Activated CD4-positive, CD25-positive, alpha-beta regulatory T cell treated with anti-CD3 and anti-CD28 coated beads, Interleukin-2, amount 50 U/mL, for 16 hours (primary cell): ENCODE data around the gene CCSER1.
"Not testable (repeated sequence)": the region's sequence is repeated elsewhere in the genome, so short reads cannot be mapped to it uniquely, and the experiment has no call there.

Experiments
- DNase-seq: peaks from one replicate; pipeline ENCODE4 v3.0.0-alpha.2; 2020; ENCODE audit warnings: low read depth, low spot score

Gene CCSER1

GRCh38 chr4:90444904-90445303, 317.7 kb downstream of the CCSER1 start:
- no peak for DNase-seq

GRCh38 chr4:90445380-90445779, 318.2 kb downstream of the CCSER1 start:
- DNase-seq, result no peak

DNA sequence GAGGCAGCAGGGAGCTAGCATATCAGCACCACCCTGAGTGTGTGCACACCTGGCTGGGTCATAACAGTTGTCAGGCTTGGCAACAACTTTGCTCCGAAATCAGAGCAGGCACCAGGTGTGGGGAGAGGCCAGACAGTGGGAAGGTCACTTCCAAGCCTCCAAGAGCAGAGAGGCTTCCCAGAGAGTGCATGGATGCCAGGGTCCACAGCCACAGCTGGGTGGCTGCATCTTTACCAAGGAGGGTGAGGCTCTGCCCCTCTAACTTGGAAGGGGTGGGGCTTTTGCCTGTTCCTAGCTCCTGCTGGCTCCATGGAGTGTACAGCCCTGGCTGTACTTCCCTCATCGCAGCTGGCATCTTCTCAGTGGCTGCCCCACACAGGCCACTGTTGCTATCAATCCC, 322.4 kb downstream of the CCSER1 start:
- no peak for DNase-seq

DNA sequence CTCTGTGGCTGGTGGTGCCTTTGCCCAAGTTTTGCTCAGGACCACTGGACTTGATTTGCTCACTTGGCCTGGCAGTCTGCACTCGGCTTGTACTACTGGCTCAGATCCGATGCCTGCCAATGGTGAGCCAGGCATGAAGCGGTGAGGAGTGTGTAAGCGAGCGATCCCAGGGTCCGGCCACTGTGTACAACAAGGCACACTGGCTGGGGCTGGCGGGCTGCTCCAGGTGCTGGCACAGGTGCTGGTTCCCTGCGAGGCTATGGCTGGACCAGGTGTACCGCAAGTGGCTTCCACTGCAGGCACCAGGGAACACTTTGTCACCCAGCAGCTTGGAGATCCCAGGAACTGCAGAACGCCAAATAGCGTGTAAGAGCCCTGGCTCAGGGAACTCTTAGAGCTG, 329.7 kb downstream of the CCSER1 start:
- DNase-seq, result no peak

GRCh38 chr4:90457817-90458216, 330.6 kb downstream of the CCSER1 start:
- DNase-seq, result no peak

- no peak for DNase-seq
These were observed 331.4 kb downstream of the CCSER1 start for GRCh38 chr4:90458576-90458975.

GRCh38 chr4:90474484-90474883, 347.3 kb downstream of the CCSER1 start:
- no peak for DNase-seq

- no peak for DNase-seq
These were observed 348.8 kb downstream of the CCSER1 start for GRCh38 chr4:90476019-90476418.

DNA sequence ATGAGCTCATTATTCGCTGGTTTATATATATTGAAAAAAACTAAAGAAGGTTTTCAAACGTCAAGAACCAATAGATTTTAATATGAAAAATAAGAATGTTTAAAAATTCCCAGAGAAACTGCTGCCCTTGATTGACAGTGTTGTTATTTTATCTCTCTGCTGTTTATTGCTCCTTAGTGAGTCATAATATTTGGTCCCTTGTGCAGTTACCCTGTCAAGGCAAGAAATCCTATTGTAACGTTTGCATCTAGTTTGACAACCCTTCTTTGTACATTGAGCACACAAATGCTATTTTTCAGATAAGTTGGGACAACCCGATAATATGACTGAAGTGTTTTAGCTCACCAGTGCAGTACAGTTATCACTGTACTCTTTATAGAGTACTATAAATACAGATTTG, 349.4 kb downstream of the CCSER1 start:
- no peak for DNase-seq

DNA sequence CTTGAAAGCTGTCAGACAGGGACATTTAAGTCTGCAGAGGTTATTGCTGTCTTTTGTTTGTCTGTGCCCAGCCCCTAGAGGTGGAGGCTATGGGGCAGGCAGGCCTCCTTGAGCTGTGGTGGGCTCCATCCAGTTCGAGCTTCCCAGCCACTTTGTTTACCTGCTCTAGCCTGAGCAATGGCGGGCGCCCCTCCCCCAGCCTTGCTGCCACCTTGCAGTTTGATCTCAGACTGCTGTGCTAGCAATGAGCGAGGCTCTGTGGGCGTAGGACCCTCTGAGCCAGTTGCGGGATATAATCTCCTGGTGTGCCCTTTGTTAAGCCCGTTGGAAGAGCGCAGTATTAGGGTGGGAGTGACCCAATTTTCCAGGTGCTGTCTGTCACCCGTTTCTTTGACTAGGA, 357.7 kb downstream of the CCSER1 start:
- DNase-seq, result not testable (repeated sequence)

DNA sequence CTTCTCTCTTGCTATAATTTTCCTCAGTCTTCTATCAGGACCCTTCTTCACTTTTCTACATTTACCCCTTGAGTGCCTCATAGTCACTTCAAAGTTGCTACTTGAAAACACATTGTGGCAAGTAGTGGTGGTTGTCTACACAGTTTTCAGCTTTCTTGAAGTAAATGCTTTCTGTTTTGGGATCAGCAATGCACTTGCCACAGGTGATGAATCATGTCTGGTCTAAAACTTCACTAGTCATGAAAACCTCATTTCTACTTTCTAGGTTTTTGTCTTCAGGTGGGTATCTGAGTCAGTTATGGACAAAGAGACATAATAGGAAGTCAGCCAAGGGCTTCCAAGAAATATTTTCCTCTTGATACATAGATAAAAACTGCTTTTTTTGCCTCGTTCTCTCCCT, 359.2 kb downstream of the CCSER1 start:
- no peak for DNase-seq

GRCh38 chr4:90495211-90495610, 368.0 kb downstream of the CCSER1 start:
- no peak for DNase-seq

DNA sequence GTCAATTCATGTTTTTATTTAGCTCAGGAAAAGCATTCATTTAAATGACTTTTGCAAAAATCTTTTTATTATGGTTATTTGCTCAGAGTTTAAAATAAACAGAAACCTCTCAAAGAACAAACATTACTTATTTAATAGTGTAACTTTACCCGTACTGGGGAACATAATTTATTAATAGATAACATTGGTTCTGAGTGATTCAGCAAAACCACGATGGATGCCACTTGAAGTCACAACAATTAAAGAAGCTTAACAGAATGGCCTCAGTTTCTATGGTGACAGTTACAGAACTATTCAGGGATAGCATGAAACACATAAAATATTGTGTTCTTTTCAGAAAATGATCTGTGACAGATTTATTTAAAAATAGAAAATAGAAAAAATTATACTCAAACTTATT, 368.7 kb downstream of the CCSER1 start:
- DNase-seq, result no peak

DNA sequence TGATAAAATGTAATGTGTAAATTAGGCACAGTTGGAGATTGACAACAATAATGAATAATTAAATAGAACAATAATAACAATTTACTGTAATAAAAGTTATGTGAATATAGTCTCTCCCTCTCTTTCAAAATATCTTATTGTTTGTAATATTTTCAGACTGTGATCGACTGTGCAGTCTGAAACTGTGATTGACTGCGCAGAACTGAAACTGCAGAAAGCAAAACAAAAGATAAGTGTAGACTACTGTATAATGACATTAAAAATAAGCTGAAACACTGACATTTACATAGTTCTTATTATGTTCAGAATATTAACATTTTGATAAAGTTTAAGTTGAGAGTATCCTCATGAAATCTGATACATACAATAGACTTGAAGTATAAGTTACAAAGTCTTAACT, 371.0 kb downstream of the CCSER1 start:
- no peak for DNase-seq

GRCh38 chr4:90503677-90504076, 376.5 kb downstream of the CCSER1 start:
- DNase-seq, result no peak

DNA sequence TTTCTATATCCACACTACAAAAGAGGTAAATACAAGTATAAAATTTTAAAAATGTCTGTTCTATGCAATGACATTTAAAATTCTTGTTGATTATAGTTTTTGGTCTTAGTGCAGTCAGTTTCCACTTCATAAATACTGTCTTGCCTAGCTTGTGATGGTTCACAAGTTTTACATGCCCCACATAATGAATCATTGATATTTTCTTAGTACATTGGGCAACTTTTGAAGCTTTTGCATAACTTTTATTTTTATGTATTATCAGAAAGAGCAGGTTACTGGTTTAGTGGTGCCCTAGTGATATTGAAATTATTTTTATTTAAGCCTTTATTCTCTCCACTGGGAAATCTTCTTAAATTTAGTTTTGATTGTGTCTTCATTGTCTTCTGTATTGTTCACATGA, 388.0 kb downstream of the CCSER1 start:
- no peak for DNase-seq

GRCh38 chr4:90528551-90528950, 401.4 kb downstream of the CCSER1 start:
- DNase-seq, result no peak

DNA sequence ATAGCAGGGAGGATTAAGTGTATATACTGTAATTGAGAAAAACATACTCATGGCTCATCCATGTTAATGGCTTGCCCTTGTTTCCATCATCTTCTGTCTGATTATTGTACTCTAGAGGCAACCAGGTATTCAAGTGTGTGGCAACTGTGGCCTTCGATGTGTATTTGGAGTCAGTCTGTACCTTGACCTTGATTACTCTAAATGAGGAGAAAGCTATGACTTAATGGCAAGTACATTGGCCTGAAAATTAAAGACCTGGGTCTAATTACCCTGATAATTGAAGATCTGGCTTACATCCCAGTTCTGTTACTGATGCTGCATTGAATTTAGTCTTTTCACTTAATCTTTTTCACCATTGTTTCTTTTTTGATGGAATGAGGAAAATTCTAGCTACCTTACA, 409.2 kb downstream of the CCSER1 start:
- no peak for DNase-seq

DNA sequence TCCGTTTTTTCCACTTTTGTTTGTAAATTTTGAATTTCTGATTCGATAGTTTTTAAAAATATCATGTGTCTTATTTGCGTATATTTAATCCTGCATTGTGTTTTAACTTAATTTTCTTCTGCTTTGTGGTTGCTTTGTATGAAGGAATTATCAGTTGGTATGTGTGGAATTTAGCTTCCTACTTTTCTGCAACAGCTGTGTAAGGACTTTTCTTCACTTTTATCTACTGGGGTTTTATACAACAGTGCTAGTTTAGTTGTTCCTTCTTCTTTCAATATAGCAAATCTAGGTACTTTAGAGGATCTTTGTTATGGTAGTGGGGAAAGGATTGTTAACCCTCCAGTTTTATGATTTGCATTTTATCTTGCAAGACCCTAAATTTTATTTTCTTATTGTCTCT, 410.3 kb downstream of the CCSER1 start:
- no peak for DNase-seq

- no peak for DNase-seq
These were observed 413.3 kb downstream of the CCSER1 start for GRCh38 chr4:90540536-90540935.

GRCh38 chr4:90542216-90542615, 415.0 kb downstream of the CCSER1 start:
- no peak for DNase-seq

DNA sequence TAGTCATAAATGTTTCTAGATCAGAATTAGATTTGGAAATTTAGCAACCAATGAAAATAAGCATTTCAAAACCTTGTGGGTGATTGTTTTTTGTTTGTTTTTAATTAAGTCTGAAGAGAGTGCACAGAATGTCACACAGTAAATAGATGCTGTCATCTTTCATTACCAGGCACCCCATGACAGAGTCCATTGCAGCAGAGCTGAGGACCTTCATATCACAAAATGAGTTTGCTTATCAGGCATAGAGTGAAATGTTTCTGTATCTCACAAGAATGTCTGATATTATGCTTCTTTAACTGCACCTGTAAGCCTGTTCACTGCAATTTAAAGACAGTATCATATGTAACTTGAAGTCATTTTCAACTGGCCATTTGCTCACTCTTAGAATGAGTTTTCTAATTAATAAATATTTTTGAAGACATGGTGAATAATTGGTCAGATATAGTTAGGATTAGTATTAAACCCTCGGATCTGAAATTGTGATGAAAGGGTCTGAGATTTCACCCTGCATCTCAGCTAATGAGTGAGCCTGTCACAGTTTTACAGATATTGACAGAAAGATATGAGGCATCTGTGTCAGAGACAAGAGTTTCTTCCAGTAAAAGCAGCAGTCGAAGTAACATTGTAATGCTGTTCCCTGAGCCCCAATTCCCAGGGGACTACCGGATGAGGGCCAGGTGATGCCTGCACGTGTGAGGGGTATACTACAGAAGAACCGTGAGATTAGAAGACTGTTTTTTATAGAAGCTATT, 416.4 kb downstream of the CCSER1 start:
- DNase-seq, result no peak

- DNase-seq, result no peak
These were observed 417.4 kb downstream of the CCSER1 start for GRCh38 chr4:90544532-90545045.

DNA sequence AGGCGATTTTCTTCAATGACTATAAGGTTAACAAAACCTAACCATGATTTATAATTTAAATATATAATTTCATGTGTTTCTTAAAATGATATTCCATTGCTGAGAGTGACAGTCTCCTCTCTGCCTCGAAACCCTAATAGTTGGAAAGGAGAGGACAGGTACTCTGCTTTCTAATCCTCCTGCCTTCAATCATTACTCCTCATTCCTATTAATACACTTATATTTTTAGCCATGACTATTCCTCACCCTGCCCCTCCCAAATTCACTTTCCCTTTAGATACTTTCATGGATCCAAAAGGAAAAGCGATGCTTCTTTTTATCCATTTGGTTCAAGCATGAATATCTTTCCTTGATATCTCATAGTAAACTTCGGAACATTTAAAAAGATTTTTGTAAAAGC, 418.2 kb downstream of the CCSER1 start:
- DNase-seq, result no peak
